ENCODE measurements around the gene MYO16.
"Not testable (repeated sequence)": the region's sequence is repeated elsewhere in the genome, so short reads cannot be mapped to it uniquely, and the experiment has no call there.

MYO16 gene

DNA sequence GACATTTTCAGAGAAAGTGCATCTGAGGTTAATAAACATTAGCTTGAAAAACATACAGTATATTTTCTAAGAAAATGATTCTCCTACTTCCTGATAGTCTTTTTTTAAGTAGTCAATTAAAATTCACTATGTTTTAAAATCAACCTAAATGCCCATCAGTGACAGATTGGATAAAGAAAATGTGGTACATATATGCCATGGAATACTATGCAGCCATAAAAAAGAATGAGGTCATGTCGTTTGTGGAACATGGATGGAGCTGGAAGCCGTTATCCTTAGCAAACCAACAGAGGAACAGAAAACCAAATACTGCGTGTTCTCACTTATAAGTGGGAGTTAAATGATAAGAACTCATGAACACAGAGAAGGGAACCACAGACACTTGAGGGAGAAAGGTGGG is 462.8 kb downstream of the MYO16 start:
- DNase-seq, result not testable (repeated sequence)

DNA sequence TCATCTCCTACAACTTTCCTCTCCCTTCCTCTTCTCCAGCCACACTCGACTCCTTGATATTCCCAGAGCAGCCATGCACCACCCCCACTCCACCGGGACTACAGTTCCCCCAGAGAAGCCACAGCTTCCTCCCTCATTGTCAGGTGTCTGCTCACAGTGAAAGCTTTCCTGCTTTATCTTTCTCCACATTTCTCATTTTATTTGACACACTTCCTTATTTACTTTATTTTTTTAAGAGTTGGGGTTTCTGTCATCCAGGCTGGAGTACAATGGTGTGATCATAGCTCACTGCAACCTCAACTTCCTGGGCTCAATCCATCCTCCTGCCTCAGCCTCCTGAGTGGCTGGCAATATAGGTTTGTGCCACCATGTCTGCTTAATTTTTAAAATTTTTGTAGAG is 464.6 kb downstream of the MYO16 start:
- no peak for DNase-seq

DNA sequence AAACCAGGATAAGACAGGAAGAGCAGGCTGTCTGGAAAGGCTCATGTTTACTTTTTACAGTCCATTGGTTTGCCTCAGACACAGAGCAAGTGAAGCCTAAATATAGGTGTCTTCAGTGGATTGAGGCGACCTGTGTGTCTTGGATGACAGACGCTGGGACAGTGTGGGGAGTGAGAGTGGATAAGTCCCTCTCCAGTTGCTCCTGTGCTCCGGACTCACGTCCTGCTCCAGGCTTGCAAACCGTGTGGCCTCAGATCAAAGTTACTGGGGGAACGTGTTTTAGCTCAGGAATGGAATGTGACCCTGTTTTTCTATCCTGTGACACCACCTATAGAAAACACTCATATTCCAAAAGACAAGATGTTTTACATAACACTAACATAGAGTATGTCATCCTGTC is 465.7 kb downstream of the MYO16 start:
- DNase-seq, result no peak

DNA sequence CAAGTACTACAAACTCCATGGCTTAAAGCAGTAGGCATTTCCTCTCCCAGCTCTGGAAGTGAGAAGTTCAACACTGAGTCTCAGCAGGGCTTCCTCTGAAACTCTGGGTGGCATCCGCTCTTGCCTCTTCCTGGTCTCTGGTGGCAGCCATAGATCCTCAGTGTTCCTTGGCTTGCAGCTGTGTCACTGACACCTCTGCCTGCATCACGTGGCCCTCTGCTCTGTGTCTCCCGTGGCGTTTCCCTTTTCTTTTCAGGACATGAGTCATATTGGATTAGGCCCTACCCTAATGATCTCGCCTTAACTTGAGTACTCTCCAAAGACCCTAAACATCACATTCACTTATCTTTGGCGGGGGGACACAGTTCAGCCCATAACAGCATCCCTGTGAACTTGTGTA is 466.7 kb downstream of the MYO16 start:
- DNase-seq, result no peak

DNA sequence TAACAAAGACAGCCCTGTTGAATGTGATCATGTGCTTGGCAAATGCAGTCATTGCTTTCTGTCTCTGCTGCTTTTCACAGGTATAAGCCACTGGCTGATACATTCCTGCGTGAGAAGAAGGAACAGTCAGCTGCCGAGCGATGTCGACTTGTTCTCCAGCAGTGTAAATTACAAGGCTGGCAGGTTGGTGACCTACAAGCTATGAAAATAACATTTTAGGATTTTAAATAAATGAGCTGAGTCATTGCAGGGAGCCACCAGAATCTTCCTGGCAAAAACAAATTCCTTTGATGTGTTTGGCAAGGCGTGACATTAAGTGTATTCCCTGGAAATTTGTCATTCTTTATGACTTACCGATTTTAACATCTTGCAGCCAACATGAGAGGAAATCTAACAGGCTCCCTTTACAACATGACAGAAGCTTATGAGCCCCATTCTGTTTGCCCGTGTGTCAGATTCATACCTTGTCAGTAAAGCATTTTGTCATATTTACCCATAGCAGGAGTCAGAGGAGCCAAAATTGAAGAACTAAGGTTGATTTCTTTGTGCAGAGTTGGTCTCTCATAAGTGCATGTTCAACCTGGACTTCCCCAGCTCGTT is 471.4 kb downstream of the MYO16 start:
- no peak for DNase-seq

DNA sequence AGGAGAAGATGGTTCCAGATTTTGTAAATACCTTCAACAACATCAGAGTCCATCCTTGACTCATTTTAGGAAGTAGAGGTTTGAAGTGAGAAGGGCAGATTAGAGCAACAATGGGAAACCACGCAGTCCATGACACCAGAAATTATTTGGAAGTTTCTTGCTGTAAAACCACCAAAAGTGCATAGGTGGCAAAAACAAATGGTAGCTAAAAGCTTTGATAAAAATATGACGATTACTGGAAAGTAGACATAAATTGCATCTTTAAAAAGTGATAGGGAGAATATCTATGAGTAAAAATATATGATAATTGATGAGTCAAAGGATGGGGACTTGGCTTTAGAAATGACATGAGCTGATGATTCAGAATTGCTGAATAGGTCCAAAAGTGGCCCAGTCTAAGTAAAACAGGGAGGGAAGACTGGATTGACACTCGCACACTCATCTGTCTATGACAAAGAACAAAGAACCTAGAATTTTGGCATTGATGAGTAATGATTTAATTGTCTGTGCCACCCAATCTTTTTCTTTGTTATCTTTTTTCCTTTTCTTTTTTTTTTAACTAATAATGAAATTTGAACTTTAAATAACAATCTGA is 472.2 kb downstream of the MYO16 start:
- DNase-seq, result no peak

DNA sequence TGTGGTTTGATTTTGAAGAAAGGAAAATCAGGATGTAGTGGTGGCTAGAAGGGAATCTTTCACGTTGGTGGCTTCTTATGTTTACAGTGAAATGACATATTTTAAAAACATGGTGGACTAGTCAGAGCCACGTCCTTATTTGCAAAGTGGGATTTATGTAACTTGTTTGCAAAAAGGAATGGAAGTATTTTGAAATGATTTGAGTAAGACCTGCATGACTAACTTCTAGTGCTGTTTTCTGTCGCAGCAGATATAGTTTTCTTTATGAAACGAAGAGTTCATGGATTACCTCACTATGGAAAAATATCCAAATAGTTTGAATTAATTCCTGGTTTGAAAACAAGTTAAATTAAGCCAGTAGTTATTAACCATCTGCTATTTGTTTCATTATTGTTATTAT is 476.5 kb downstream of the MYO16 start:
- DNase-seq, result no peak

DNA sequence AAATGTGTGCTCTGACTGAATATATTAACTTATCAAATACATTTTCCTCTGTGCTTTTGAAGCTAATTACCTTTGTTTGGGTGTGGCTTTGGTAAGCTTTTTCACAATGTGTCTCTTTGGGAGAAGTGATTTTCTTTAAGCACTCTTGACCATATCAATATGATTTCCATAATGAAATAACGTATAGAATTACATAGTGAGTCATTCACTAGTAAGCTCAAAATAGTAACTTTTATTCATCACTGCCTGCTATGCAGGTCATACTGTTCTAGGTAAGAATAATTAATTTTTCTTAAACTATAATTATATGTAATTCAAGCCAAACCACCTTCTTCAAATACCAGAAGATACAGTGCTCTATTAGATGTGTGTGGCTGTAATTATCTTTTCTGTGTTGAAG is 480.7 kb downstream of the MYO16 start:
- DNase-seq, result no peak

DNA sequence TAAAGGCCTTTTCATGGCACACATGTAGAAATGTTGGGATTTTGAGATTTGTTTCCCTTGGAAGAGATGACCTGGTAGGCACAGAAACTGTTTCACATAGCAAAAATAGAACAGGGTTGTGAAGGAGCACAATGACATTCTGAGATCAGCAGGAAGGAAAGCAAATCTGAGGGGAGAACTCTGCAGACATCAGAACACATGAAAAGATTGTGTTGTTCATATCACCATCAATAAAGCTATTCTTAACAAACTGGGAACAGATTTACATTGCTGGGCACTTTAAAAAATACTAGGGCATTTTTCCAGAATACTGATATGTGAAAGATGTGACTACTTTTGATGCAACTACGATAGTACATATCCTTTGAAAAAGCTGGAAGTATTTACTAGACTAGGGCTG is 481.7 kb downstream of the MYO16 start:
- DNase-seq, result no peak

DNA sequence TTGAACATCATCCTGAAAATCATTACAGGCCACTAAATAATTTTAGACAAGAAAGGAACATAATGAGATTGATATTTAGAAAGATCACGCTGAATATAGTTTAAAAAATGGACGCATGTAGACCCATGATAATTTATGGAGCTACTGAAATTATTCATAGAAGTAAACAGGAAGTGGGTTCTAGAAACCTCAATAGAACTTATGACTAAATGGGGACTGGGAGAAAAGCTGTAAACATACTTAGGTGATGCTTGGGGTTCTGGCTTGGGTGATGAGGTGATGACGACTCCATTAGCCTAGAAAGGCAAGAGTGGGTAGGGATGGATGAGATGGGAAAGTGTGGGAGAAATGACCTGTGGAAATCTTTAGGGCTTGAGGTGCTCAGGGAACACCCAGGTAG is 484.0 kb downstream of the MYO16 start:
- no peak for DNase-seq

DNA sequence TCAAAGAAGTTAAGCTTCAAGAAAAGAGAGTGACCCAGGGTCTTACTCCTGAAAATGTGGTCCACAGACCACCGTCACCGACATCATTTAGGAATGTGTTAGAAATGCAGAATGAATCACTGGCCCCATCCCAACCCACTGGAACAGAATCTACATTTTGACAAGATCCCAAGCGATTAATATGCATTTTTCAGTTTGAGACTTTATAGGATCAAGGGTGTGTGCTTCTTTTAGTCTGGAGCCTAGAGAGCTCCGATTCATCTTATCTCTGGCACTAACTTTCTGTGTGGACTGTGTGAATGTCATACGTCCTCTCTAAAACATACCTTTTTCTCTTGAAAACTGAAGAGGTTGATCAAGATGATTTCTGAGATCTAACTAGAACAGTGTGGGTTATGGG is 484.8 kb downstream of the MYO16 start:
- DNase-seq, result no peak

DNA sequence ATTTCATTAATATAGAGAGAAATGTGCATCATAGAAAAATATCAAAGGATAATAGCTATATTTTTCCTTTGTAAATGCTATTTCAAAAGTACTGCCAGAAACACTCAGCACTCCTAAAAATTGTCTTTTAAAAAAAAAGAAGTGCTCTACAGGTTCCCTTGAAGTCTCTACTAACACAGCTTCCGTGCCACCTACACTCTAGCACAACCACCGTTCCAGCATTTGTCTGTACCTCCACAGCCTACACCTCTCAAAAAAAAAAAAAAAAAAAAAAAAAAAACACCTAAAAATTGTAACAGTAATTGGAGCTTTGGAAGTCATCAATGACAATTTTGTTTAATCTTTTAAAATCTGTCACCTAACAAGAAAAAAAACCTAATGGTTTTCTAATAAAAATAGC is 485.6 kb downstream of the MYO16 start:
- DNase-seq, result no peak

DNA sequence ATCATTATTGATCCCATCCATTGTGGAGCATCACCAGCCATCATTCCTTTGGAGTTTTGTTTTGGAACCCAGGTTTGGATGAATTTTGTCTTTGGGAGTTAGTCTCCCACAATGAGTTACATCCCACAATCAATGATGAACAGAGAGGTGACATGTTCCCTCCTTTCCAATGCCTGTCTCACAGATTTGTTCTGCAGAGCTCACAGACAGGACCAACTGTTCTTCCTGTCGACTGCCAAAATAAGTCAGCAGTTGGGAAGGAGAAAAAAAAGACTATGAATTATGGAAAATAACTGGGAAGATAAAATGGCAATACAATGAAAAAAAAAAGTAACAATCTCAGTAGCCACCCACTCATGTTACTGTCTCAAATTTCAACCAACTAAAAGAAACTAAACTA is 489.1 kb downstream of the MYO16 start:
- DNase-seq, result no peak

DNA sequence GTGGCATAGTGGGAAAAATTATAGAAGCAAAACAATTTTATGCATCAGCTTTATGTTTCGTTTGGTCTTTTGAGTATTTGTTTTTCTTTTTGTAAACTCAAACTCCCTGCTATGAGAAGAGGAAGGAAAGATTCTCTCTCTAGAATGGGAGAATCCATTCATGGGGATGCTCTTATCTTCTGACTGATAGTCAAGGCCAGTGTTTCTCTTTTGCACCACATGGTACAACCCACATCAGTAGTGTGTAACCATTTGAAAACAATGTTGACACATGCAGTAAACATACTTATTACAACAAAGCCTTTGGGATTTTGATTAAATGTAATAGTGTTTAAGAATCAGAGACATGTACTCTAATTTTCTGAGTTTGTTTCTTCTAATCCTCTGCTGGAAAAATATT is 490.5 kb downstream of the MYO16 start:
- no peak for DNase-seq

DNA sequence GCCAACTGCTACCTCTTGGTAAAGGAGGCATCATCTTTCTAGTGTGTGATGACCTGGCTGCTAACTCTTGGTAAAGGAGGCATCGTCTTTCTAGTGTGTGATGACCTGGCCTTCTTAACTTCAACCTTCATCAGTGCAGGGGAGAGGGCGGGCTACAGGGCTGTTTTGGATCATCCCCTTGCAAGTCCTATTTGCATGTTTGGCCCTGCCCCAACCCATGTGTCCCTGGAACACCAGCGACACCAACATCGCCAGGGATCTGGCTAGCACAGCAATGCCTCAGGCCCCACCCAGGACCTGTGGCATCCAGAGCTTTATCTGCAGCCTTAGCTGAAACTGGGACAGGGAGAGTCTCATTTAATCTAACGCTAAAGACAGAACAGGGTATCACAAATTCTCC is 492.4 kb downstream of the MYO16 start:
- no peak for DNase-seq

DNA sequence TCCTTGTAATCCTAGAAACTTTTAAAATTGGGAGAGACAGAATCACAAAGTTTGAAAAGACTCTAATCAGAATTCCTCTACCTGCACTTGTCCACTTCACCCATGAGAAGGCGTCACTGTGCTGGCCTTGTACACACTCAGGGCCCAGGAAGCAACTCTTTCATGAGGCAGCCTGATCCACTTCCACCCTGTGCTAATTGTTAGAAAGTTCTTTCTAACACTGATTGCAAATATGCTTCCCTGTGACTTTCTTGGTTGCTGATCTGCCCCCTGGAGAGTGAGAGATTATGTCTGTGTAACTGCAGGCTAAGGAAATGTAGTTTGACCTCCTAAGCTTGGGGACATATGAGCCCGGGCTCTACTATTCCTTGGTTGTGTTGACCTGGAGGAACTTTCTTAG is 494.6 kb downstream of the MYO16 start:
- no peak for DNase-seq

DNA sequence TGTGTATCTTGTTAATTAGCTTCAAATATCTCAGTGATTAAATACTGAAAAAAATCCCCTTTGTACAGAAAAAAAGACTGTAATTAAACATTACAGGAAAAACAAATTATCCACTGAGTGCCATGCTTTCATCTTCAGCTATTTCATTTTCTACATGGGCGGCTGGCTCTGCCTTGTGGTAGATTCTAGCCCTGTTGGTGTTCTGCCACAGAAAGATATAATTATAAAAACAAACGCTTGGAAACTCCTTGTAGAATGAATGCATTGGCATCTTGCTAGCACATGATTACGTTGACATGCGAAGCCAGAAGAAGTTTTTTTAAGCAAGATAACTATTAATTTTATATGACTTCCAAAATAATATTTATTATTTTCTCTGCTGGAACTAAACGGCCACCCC is 496.8 kb downstream of the MYO16 start:
- no peak for DNase-seq

DNA sequence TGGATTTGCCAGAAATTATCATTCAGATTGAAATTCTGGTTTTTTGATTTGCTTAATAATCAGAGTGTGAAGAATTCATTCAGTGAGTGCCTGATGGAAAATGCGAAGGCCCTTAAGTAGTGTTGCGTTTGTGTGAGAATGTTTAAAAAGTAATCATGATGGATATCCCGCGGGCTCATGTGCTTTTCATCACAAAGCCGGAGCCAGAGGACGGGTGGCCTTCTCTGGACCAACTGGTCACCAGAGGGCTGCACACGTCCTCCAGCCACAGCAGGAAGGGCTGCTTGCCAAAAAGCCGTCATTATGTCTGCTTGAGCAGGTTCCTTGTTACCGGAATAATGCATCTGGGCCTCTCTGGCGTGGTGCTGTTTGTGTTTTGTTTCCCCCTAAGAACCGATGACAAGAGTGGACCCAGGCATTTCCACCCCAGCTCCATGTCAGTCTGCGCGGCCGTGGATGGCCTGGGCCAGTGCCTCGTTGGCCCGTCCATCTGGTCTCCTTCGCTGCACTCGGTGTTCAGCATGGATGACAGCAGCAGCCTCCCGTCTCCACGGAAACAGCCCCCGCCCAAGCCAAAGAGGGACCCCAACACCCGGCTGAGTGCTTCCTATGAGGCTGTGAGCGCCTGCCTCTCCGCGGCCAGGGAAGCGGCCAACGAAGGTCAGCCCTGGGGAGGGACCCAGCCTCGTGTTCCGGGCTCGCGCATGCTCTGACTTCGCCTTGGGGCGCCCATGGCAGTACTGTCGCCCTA is 497.7 kb downstream of the MYO16 start:
- no peak for DNase-seq

DNA sequence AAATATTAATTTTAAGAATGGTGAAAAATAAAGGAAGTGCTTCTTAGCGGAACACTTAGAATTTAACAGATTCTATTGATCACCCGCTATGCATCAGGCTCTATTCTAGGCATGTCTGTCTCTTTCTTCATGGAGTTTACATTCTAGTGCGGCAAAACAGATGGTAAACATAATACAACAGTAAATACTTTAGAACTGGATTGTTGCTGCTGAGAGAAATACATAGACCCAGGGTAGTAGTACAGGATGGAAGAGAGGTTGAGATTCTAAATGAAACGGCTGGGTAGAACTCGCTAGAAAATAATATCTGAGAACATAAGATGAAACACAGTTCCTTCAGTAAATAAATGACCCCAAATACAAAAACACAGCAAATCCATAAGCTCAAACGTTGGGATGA is 498.7 kb downstream of the MYO16 start:
- no peak for DNase-seq

DNA sequence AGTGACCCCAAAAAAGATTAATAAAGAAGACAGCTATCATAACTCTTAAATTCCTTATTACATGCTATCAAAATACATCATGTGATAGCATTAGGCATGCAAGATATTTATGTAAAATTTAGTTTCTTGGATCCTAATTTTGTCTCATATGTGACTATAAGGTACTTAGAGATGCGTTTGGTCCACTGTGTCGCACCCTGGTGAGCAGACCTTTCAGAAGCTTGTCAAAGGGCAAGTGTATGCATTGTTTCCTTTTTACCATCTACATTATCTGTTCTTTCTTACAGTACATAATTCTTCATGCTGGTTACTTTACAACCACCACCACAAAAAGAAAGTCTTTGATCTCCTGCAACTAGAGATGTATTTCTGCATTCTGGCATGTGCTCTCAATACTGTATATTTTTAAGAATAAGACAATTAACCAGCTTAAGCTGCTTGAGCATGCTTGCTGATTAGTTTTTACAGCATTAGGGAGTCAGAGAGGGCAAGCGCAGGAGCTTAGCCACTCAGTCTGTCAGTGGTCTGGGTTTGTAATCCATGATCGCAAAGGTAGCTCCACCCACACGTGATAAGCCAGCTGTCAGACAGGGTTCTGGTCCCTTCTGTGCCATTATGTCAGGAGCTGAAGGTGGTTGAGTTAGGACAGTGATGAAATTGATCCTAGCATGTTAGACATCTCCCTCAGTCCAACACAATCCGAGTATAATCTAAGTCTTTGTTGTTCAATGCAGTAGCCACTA is 500.9 kb downstream of the MYO16 start:
- DNase-seq, result no peak

DNA sequence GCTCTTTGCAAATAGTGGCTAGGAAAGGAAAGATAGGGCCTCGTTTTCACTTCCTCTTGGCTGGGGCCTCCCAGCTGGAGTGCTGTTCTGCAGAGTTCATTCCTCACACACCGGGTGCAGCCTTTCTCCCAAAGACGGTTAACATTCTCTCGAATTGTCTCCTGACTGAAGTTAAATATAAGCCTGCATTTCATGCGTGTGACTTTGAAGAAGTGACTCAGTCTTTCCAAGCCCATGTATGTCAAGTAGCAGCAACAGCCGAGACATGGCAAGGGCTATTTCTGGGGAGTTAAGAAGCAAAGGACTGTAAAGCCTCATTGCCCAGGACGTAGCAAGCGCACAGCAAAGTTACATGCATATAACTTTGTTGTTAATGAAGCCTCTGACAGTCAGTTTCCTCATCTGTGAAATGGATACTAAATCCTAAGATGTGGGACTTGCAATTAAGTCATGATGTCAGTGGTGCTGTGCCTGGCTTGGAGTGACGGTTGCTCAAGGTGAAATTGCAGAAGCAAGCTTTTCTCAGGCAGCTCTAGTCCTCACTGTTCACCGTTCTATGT is 502.4 kb downstream of the MYO16 start:
- DNase-seq, result peak; percentile 47 to 51

DNA sequence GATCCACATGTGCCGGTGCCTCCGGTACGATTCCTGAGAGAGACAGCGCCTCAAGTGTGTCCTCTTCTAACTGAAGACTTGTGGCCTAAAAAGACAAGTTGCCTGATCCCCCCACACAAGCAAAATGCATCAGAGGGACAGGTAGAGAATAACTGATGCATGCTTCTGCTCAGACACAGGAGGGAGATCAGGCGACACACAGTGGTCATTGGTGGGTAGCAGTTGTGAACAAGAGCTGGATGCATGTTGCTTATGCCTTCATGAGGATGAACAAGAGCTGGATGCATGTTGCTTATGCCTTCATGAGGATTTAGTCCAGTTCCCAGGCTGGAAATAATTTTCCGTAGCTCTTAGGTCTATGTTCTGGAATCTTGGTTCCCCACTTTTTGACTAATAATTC is 505.6 kb downstream of the MYO16 start:
- DNase-seq, result no peak

DNA sequence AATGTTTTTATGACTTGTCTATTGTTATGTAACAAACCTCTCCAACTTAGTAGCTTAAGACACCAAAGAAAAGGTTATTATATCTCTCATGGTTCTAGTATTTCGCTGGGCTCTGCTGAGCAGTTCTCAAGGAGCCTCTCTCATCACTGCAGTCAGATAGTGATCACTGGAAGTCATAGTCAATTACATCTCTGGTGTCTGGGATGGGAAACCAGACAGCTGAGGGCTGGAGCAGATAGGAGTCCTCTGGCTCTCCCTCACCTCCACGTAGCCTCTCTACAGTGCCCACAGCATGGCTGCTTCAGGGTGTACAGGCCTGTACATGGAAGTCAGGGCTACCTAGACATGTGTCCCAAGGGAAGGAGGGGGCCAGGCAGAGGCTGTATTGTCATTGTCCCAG is 507.5 kb downstream of the MYO16 start:
- no peak for DNase-seq

DNA sequence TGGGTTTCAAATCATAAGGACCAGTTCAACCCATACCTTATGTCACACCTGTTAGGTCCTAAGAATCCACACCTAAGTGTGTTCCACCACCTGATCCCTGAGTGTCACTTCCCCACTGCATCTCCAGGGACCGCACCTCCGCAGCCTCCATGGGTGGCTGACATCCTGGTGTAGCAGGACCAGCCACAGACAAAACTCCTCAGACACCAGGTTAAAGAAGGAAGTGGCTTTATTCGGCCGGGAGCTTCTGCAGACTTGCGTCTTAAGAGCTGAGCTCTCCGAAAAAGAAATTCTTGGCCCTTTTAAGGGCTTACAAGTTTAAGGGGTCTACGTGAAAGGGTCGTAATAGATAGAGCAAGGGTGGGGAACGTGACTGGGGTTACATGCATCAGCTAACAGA is 509.9 kb downstream of the MYO16 start:
- no peak for DNase-seq
